PFSK-1 (cell line): ENCODE measurements around the gene MRS2.

Experiments
- FOXP2 ChIP-seq: optimal IDR thresholded peaks from 2 replicates; pipeline ENCODE3; 2011; ENCODE audit warnings: borderline replicate concordance, control low read depth, inconsistent platforms; ENCODE audit not compliant: insufficient read depth; ENCODE audit errors: extremely low read length, extremely low read depth
- POLR2AphosphoS5 ChIP-seq: IDR thresholded peaks from 2 replicates; pipeline ENCODE4 v1.6.1; 2012; ENCODE audit warnings: low read depth, mild to moderate bottlenecking, control low read depth, low read length, moderate library complexity
- REST ChIP-seq, 2 experiments: IDR thresholded peaks; 2 replicates each; pipeline versions ENCODE4 v1.6.1 to v1.8.0; 2011 to 2012; ENCODE audit warnings: low read depth in 2 of 2, low read length in 2 of 2, control low read depth in 1 of 2, inconsistent platforms in 1 of 2, mild to moderate bottlenecking in 1 of 2, moderate library complexity in 1 of 2; ENCODE audit not compliant: insufficient read depth in 1 of 2
- SIN3A ChIP-seq: IDR thresholded peaks from 2 replicates; pipeline ENCODE4 v1.6.1; 2012; ENCODE audit warnings: mild to moderate bottlenecking, low read length, moderate library complexity, borderline replicate concordance; ENCODE audit not compliant: insufficient read depth
- TAF1 ChIP-seq: IDR thresholded peaks from 2 replicates; pipeline ENCODE4 v1.6.1; 2012; ENCODE audit warnings: low read length, control low read depth, borderline replicate concordance; ENCODE audit not compliant: insufficient read depth

The MRS2 gene

DNA sequence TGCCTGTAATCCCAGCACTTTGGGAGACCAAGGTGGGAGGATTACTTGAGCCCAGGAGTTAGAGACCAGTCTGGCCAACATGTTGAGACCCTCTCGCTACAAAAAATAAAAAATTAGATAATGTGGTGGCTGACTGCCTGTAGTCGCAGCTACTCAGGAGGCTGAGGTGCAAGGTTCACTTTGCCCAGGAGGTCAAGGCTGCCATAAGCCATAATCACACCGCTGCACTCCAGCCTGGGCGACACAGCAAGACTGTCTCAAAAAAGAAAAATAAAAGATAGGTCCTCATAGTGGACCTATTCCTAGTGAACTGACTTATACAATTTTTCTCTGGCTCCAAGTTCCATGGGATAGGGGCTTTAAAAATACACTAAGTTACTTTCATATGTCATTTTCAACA lies 41.9 kb downstream of the MRS2 start:
- no peak for TF ChIP-seq TAF1
- TF ChIP-seq SIN3A = no peak
- TF ChIP-seq FOXP2 = no peak
- TF ChIP-seq REST (IDR thresholded peaks at IDR 0.05; ENCODE audit: insufficient read depth in 1 of 2, low read depth in 2 of 2, low read length in 2 of 2) = no peak
- no peak for TF ChIP-seq POLR2AphosphoS5

DNA sequence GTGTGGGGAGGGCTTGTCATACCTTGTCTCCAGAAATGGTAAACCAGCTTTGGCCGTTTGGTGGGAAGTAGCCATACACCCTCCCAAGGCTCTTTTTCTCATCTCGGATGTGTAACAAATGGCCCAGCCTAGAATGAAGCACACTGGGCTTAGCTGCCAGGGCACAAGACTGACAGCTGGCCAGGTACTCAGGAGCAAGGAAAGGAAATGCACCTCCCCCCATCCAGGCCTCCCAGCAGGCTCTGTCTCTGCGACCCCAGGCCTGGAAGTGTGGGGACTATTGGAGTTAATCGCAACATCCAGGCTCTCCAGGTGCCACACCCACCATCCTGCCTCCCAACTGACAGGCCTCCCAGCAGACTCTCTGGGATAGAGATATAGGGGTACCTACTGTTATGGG lies 43.0 kb downstream of the MRS2 start:
- TF ChIP-seq POLR2AphosphoS5 (no peak), SIN3A (no peak), FOXP2 (no peak), REST (IDR thresholded peaks at IDR 0.05; ENCODE audit: insufficient read depth in 1 of 2, low read depth in 2 of 2, low read length in 2 of 2) (no peak), TAF1 (no peak)

- TF ChIP-seq SIN3A (no peak), REST (IDR thresholded peaks at IDR 0.05; ENCODE audit: insufficient read depth in 1 of 2, low read depth in 2 of 2, low read length in 2 of 2) (no peak), TAF1 (no peak), POLR2AphosphoS5 (no peak), FOXP2 (no peak)
These were observed 43.9 kb downstream of the MRS2 start for GRCh38 chr6:24446670-24447069.

DNA sequence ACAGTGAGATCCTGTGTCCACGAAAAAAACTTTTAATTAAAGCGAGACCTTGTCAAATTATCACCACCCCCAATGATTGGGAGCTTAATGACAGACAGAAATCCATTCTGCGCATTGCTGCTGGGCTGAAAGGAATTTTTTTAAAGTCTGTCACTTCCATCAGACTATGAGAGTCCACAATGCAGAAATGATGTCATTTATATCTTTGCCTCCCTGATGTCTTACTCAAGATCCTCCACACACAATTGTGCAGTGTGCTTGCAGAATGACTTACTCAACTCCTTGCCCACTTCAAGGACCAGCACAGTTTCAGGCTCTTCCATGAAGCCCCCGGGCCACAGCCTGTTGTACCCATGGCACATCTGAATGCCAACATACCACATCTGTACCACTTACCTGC lies 45.7 kb downstream of the MRS2 start:
- no peak for TF ChIP-seq REST (IDR thresholded peaks at IDR 0.05; ENCODE audit: insufficient read depth in 1 of 2, low read depth in 2 of 2, low read length in 2 of 2)
- no peak for TF ChIP-seq TAF1
- no peak for TF ChIP-seq SIN3A
- no peak for TF ChIP-seq POLR2AphosphoS5

GRCh38 chr6:24448828-24449525 lies 46.2 kb downstream of the MRS2 start:
- TF ChIP-seq SIN3A = no peak
- no peak for TF ChIP-seq REST (IDR thresholded peaks at IDR 0.05; ENCODE audit: insufficient read depth in 1 of 2, low read depth in 2 of 2, low read length in 2 of 2)
- TF ChIP-seq POLR2AphosphoS5 = no peak
- TF ChIP-seq TAF1 = no peak
- TF ChIP-seq FOXP2 = no peak
